Measurements from ENCODE around the gene ZNF408. TPM values are rescaled to one million over a fixed set of nuclear protein-coding genes. Genes with fewer than 3 reads are reported as not detected.

ZNF408 gene
- total RNA-seq, 1 experiment from 2014 or later, result 14.4 TPM

GRCh38 chr11:46664612-46665011, 36.2 kb upstream of the ZNF408 start:
- peaks cover 9 to 14% of the 10 kb centered on the region in 2 experiments; a peak in 3 of 4 replicates for H3K36me3 ChIP-seq (ENCODE audit: control insufficient read depth in 1 of 2, insufficient read depth in 2 of 2, low read length in 2 of 2)
- CTCF ChIA-PET, result no interaction called here
- RAD21 ChIA-PET (ENCODE audit: low non-redundant PET in 1 of 2, low total read pairs in 2 of 2, uncharacterized antibody in 2 of 2, unreplicated experiment in 2 of 2), result no interaction called here
- no peak overlapping the region for H3K4me2 ChIP-seq (ENCODE audit: low read length)
- H2AFZ ChIP-seq (ENCODE audit: low read depth, low read length, poor library complexity, severe bottlenecking), result no peak overlapping the region
- H3K4me3 ChIP-seq (replicated peaks in 1 of 2; ENCODE audit: low read depth in 1 of 2, low read length in 2 of 2), result no peak overlapping the region
- H3K9me2 ChIP-seq (ENCODE audit: insufficient read depth), result no peaks in the 10 kb centered on the region
- H3K4me1 ChIP-seq (ENCODE audit: control insufficient read depth in 1 of 2, insufficient read depth in 2 of 2, low read length in 2 of 2), result no peaks in the 10 kb centered on the region
- H3K27me3 ChIP-seq (ENCODE audit: insufficient read depth, low read length), result no peaks in the 10 kb centered on the region
- no peaks in the 10 kb centered on the region for H4K20me1 ChIP-seq (ENCODE audit: insufficient read depth)
- H3K79me2 ChIP-seq (ENCODE audit: insufficient read depth, low read length), result no peaks in the 10 kb centered on the region
- TF ChIP-seq EGR1 (IDR thresholded peaks at IDR 0.05; ENCODE audit: low read depth), result no peak
- no peak for TF ChIP-seq EZH2 (IDR thresholded peaks at IDR 0.05)
- TF ChIP-seq REST (IDR thresholded peaks at IDR 0.05; ENCODE audit: low read depth), result no peak
- no peak overlapping the region for H3K9ac ChIP-seq (ENCODE audit: low read length)
- H3K9me3 ChIP-seq (ENCODE audit: control insufficient read depth in 1 of 2, insufficient read depth in 1 of 2, low read depth in 1 of 2, low read length in 2 of 2), result no peaks in the 10 kb centered on the region
- intact Hi-C loops (cut with micrococcal nuclease), result loop anchor here (5.0 kb wide), 1 partner anchor 138 kb away; no protein-coding TSS in a partner anchor
- no TSS peak for BruUV-seq (replicated peaks)
- no peak for ATAC-seq
- POLR2A ChIA-PET, result no interaction called here
- DNase-seq (ENCODE audit: low read depth, low spot score), result no peak
- no peak overlapping the region for H3K27ac ChIP-seq (ENCODE audit: low read depth, low read length)

- BruUV-seq (replicated peaks), result no TSS peak
- CTCF ChIA-PET, result no interaction called here
- H3K9ac ChIP-seq (ENCODE audit: low read length), result no peak overlapping the region
- H3K4me2 ChIP-seq (ENCODE audit: low read length), result no peak overlapping the region
- intact Hi-C loops (cut with micrococcal nuclease), result loop anchor here (5.0 kb wide), 1 partner anchor 137 kb away; no protein-coding TSS in a partner anchor
- no peak overlapping the region for H3K27ac ChIP-seq (ENCODE audit: low read depth, low read length)
- DNase-seq (ENCODE audit: low read depth, low spot score) (no peak), ATAC-seq (no peak)
- RAD21 ChIA-PET (ENCODE audit: low non-redundant PET in 1 of 2, low total read pairs in 2 of 2, uncharacterized antibody in 2 of 2, unreplicated experiment in 2 of 2), result no interaction called here
- no peaks in the 10 kb centered on the region for H4K20me1 ChIP-seq (ENCODE audit: insufficient read depth)
- POLR2A ChIA-PET, result no interaction called here
- no peaks in the 10 kb centered on the region for H3K9me3 ChIP-seq (ENCODE audit: control insufficient read depth in 1 of 2, insufficient read depth in 1 of 2, low read depth in 1 of 2, low read length in 2 of 2)
- H2AFZ ChIP-seq (ENCODE audit: low read depth, low read length, poor library complexity, severe bottlenecking), result no peak overlapping the region
- H3K9me2 ChIP-seq (ENCODE audit: insufficient read depth), result no peaks in the 10 kb centered on the region
- no peaks in the 10 kb centered on the region for H3K79me2 ChIP-seq (ENCODE audit: insufficient read depth, low read length)
- no peaks in the 10 kb centered on the region for H3K4me1 ChIP-seq (ENCODE audit: control insufficient read depth in 1 of 2, insufficient read depth in 2 of 2, low read length in 2 of 2)
- H3K27me3 ChIP-seq (ENCODE audit: insufficient read depth, low read length), result no peaks in the 10 kb centered on the region
- peaks cover 12 to 14% of the 10 kb centered on the region in 2 experiments; a peak in 3 of 4 replicates for H3K36me3 ChIP-seq (ENCODE audit: control insufficient read depth in 1 of 2, insufficient read depth in 2 of 2, low read length in 2 of 2)
- H3K4me3 ChIP-seq (replicated peaks in 1 of 2; ENCODE audit: low read depth in 1 of 2, low read length in 2 of 2), result no peak overlapping the region
- TF ChIP-seq ZBTB33 (IDR thresholded peaks at IDR 0.05; ENCODE audit: extremely low read depth, insufficient replicate concordance, low read length) (no peak), EGR1 (IDR thresholded peaks at IDR 0.05; ENCODE audit: low read depth) (no peak), POLR2AphosphoS5 (IDR thresholded peaks at IDR 0.05; ENCODE audit: low read depth, low read length) (no peak), ZNF274 (IDR thresholded peaks at IDR 0.05; ENCODE audit: low read depth, low read length) (no peak), ZFX (IDR thresholded peaks at IDR 0.05) (no peak), TCF7L2 (IDR thresholded peaks at IDR 0.05; ENCODE audit: borderline replicate concordance, extremely low read depth, insufficient read depth, insufficient read length) (no peak), ELF1 (IDR thresholded peaks at IDR 0.05; ENCODE audit: borderline replicate concordance, low read depth) (no peak), FOSL1 (IDR thresholded peaks at IDR 0.05; ENCODE audit: low read depth) (no peak), RAD21 (IDR thresholded peaks at IDR 0.05; ENCODE audit: low read depth) (no peak), MAX (IDR thresholded peaks at IDR 0.05) (no peak), CBX3 (IDR thresholded peaks at IDR 0.05; ENCODE audit: low read depth) (no peak), EZH2 (IDR thresholded peaks at IDR 0.05) (no peak), JUND (IDR thresholded peaks at IDR 0.05) (no peak)
Observed at GRCh38 chr11:46665356-46665755, 35.5 kb upstream of the ZNF408 start.

Measured in HCT116 (cell line).